H1 (cell line): ENCODE results near the gene POU6F2. TPM values are rescaled to one million over a fixed set of nuclear protein-coding genes. Genes with fewer than 3 reads are reported as not detected.

Experiments
- CTCF ChIA-PET: fragments of 300-600 bp; sonication (Branson Sonifier 250); formaldehyde crosslinking; loops from one replicate; lab custom pipeline; 2021; ENCODE audit not compliant: partially characterized antibody; lab: Charles Lee
- POLR2A ChIA-PET: fragments of 300-600 bp; sonication (Branson Sonifier 250); formaldehyde crosslinking; loops from one replicate; lab custom pipeline; 2021; ENCODE audit warnings: inconsistent platforms; ENCODE audit not compliant: partially characterized antibody; lab: Charles Lee
- DNase-seq, 2 experiments: peaks; one replicate each; pipeline versions ENCODE4 v3.0.0 to v3.0.0-alpha.2; 2010 to 2022; ENCODE audit warnings: low spot score in 2 of 2, low read depth in 1 of 2, mixed read lengths in 1 of 2
- FAIRE-seq: peaks from 2 replicates; lab custom pipeline; 2011; peaks lifted over from hg19 to GRCh38; lab: Jason Lieb, UNC
- H2AFZ ChIP-seq: 2 replicates; pipeline ENCODE4 v1.8.1; 2012; ENCODE audit warnings: low read length, inconsistent platforms
- H2AK5ac ChIP-seq: 2 replicates; pipeline ENCODE4 v1.6.1; 2013; ENCODE audit warnings: low read depth, low read length
- H2BK120ac ChIP-seq: replicated peaks from 2 replicates; pipeline ENCODE3; 2013; ENCODE audit warnings: low read depth, low read length, inconsistent platforms
- H2BK12ac ChIP-seq: 2 replicates; pipeline ENCODE4 v1.6.1; 2013; ENCODE audit warnings: low read depth, low read length
- H2BK15ac ChIP-seq: 2 replicates; pipeline ENCODE4 v1.6.1; 2013; ENCODE audit warnings: low read length
- H2BK20ac ChIP-seq: 2 replicates; pipeline ENCODE4 v1.6.1; 2013; ENCODE audit warnings: low read length
- H2BK5ac ChIP-seq: 2 replicates; pipeline ENCODE4 v1.6.1; 2013; ENCODE audit warnings: low read depth, low read length
- H3K14ac ChIP-seq: 2 replicates; pipeline ENCODE4 v1.6.1; 2013; ENCODE audit warnings: inconsistent platforms; ENCODE audit not compliant: insufficient read length
- H3K18ac ChIP-seq: 2 replicates; pipeline ENCODE4 v1.6.1; 2013; ENCODE audit warnings: low read length; ENCODE audit errors: extremely low read depth
- H3K23ac ChIP-seq: 2 replicates; pipeline ENCODE4 v1.6.1; 2013; ENCODE audit warnings: inconsistent platforms; ENCODE audit not compliant: insufficient read length
- H3K23me2 ChIP-seq: 2 replicates; pipeline ENCODE4 v1.6.1; 2013; ENCODE audit warnings: low read depth, low read length
- H3K27ac ChIP-seq: 2 replicates; pipeline ENCODE4 v1.6.1; 2011; ENCODE audit warnings: low read depth, low read length, inconsistent platforms
- H3K27me3 ChIP-seq, 4 experiments: replicated peaks in 1 of 4; 1 replicate in 1 of 4; 2 replicates in 3 of 4; pipeline versions ENCODE4 v1.6.1 to v1.8.1; 2011 to 2013; ENCODE audit warnings: low read length in 3 of 4, mild to moderate bottlenecking in 3 of 4, inconsistent platforms in 2 of 4, mixed read lengths in 2 of 4, moderate library complexity in 1 of 4; ENCODE audit not compliant: control insufficient read depth in 3 of 4, insufficient read depth in 3 of 4; ENCODE audit errors: extremely low read depth in 1 of 4
- H3K36me3 ChIP-seq, 4 experiments: 2 replicates each; pipeline versions ENCODE4 v1.6.1 to v1.8.1; 2011 to 2013; ENCODE audit warnings: mild to moderate bottlenecking in 4 of 4, low read length in 3 of 4, moderate library complexity in 2 of 4, control low read depth in 1 of 4, inconsistent platforms in 1 of 4; ENCODE audit not compliant: insufficient read depth in 4 of 4, control insufficient read depth in 2 of 4
- H3K4ac ChIP-seq: replicated peaks from 2 replicates; pipeline ENCODE3; 2013; ENCODE audit warnings: low read length, low read depth, mixed read lengths, inconsistent platforms; ENCODE audit not compliant: insufficient read length
- H3K4me1 ChIP-seq, 4 experiments: replicated peaks in 1 of 4; 1 replicate in 1 of 4; 2 replicates in 3 of 4; pipeline versions ENCODE4 v1.6.1 to v1.8.1; 2011 to 2013; ENCODE audit warnings: low read length in 3 of 4, inconsistent platforms in 2 of 4, mixed read lengths in 1 of 4; ENCODE audit not compliant: insufficient read depth in 4 of 4, control insufficient read depth in 3 of 4
- H3K4me2 ChIP-seq, 2 experiments: 2 replicates each; pipeline versions ENCODE4 v1.6.1 to v1.8.1; 2011 to 2013; ENCODE audit warnings: low read depth in 2 of 2, low read length in 2 of 2, control low read depth in 1 of 2, inconsistent platforms in 1 of 2, mild to moderate bottlenecking in 1 of 2; ENCODE audit not compliant: insufficient read depth in 1 of 2
- H3K4me3 ChIP-seq, 4 experiments: fragments of 200-600, 300-600 bp in 1 of 4; sonication (generic), shearing (Covaris generic), sonication (Bioruptor Twin) in 1 of 4; 2 replicates each; pipeline versions ENCODE4 v1.5.1 to v1.8.1; 2011 to 2016; ENCODE audit warnings: low read length in 4 of 4, low read depth in 3 of 4, control low read depth in 2 of 4, inconsistent platforms in 2 of 4, mild to moderate bottlenecking in 2 of 4, mixed read lengths in 1 of 4, moderate library complexity in 1 of 4; ENCODE audit not compliant: insufficient read depth in 2 of 4; ENCODE audit errors: extremely low read depth in 1 of 4
- H3K56ac ChIP-seq: replicated peaks from 2 replicates; pipeline ENCODE3; 2013; ENCODE audit warnings: low read depth, mild to moderate bottlenecking, mixed read lengths, low read length, inconsistent platforms; ENCODE audit not compliant: insufficient read length
- H3K79me1 ChIP-seq: 2 replicates; pipeline ENCODE4 v1.6.1; 2013; ENCODE audit warnings: low read depth, low read length, control low read depth
- H3K79me2 ChIP-seq, 2 experiments: 2 replicates each; pipeline versions ENCODE4 v1.6.1 to v1.8.1; 2012 to 2013; ENCODE audit warnings: low read length in 2 of 2, mild to moderate bottlenecking in 2 of 2, inconsistent platforms in 1 of 2; ENCODE audit not compliant: insufficient read depth in 2 of 2, control insufficient read depth in 1 of 2
- H3K9ac ChIP-seq, 4 experiments: replicated peaks in 1 of 4; 1 replicate in 1 of 4; 2 replicates in 3 of 4; pipeline versions ENCODE4 v1.6.1 to v1.8.1; 2011 to 2013; ENCODE audit warnings: low read depth in 3 of 4, low read length in 3 of 4, control low read depth in 2 of 4, mild to moderate bottlenecking in 2 of 4, moderate library complexity in 2 of 4, inconsistent platforms in 1 of 4; ENCODE audit errors: extremely low read depth in 1 of 4
- H3K9me3 ChIP-seq, 2 experiments: 2 replicates each; pipeline versions ENCODE4 v1.6.1 to v1.8.1; 2012 to 2013; ENCODE audit warnings: mild to moderate bottlenecking in 2 of 2, moderate library complexity in 2 of 2, control low read depth in 1 of 2, inconsistent platforms in 1 of 2, low read depth in 1 of 2, low read length in 1 of 2, mixed read lengths in 1 of 2; ENCODE audit not compliant: insufficient read depth in 2 of 2
- H4K20me1 ChIP-seq, 2 experiments: replicated peaks in 1 of 2; 2 replicates each; pipeline versions ENCODE3 to v1.8.1; 2011 to 2013; ENCODE audit warnings: inconsistent platforms in 2 of 2, low read length in 2 of 2, mild to moderate bottlenecking in 1 of 2; ENCODE audit not compliant: insufficient read depth in 2 of 2, control insufficient read depth in 1 of 2
- H4K5ac ChIP-seq: 2 replicates; pipeline ENCODE4 v1.6.1; 2013; ENCODE audit warnings: low read length, low read depth, mixed read lengths, inconsistent platforms; ENCODE audit not compliant: insufficient read length
- H4K8ac ChIP-seq: 2 replicates; pipeline ENCODE4 v1.8.0; 2013; ENCODE audit warnings: mild to moderate bottlenecking, moderate library complexity, low read length, inconsistent platforms; ENCODE audit not compliant: insufficient read depth; ENCODE audit errors: extremely low read depth
- H4K91ac ChIP-seq: replicated peaks from 2 replicates; pipeline ENCODE3; 2013; ENCODE audit warnings: low read length, mixed read lengths, inconsistent platforms; ENCODE audit not compliant: insufficient read length
- ASH2L ChIP-seq: fragments of 200-600, 300-600 bp; sonication (generic); IDR thresholded peaks from one replicate; pipeline ENCODE4 v1.7.1; 2017; ENCODE audit warnings: low read length
- ATF2 ChIP-seq: IDR thresholded peaks from 2 replicates; pipeline ENCODE4 v1.6.1; 2012; ENCODE audit warnings: low read length, inconsistent platforms
- CHD1 ChIP-seq: IDR thresholded peaks from 2 replicates; pipeline ENCODE4 v1.6.1; 2012; ENCODE audit warnings: low read depth, low read length, improper control_type of control experiment
- E2F6 ChIP-seq: IDR thresholded peaks from 2 replicates; pipeline ENCODE4 v1.6.1; 2012; ENCODE audit warnings: inconsistent platforms
- SIN3A ChIP-seq, 2 experiments: IDR thresholded peaks in 1 of 2; conservative IDR thresholded peaks in 1 of 2; 2 replicates each; pipeline ENCODE4 v1.6.1; 2011 to 2012; ENCODE audit warnings: low read length in 2 of 2, improper control_type of control experiment in 1 of 2, low read depth in 1 of 2, mild to moderate bottlenecking in 1 of 2
- polyA plus RNA-seq, 7 experiments: library from polyadenylated mRNA; depleted of rRNA in 3 of 7; stranded (reverse) in 5 of 7; unstranded in 2 of 7; fragments of >200 nt in 5 of 7; fragments of 200-250 nt in 2 of 7; gene quantifications; 1 replicate in 5 of 7; 2 replicates in 1 of 7; 4 replicates in 1 of 7; pipeline versions ENCODE4 v1.2.1 to v1.2.3, GENCODE V29; 2011 to 2013; ENCODE audit warnings: missing spikeins in 2 of 7, mixed read lengths in 2 of 7
- total RNA-seq: library from RNA; stranded (reverse); fragmentation: NEBNext Ultra II Directional; extraction: Animal tissue kit (Norgen Biotek cat#: 25700); gene quantifications from 2 replicates; pipeline ENCODE4 v1.2.1, GENCODE V29; 2021

The POU6F2 gene
- total and polyA plus RNA-seq, 2 of the 8 experiments (the other 6 are each of a cell fraction or from before 2014, with no cell fraction given), result 1.1 to 2.0 TPM

GRCh38 chr7:39301543-39301942 lies 323.8 kb downstream of the POU6F2 start:
- Histone ChIP-seq H2BK15ac (no peak overlapping the region), H3K56ac (no peak overlapping the region), H3K36me3 (no peaks in the 10 kb centered on the region), H3K4me1 (no peaks in the 10 kb centered on the region), H3K23ac (no peak overlapping the region), H3K23me2 (no peaks in the 10 kb centered on the region), H4K8ac (no peak overlapping the region), H2BK120ac (no peak overlapping the region), H3K14ac (no peak overlapping the region), H2BK5ac (no peak overlapping the region), H4K91ac (no peak overlapping the region), H3K9me3 (no peaks in the 10 kb centered on the region), H4K20me1 (peaks cover 0 to 1% of the 10 kb centered on the region in 2 experiments), H3K27ac (no peak overlapping the region), H2BK20ac (no peak overlapping the region), H3K79me1 (no peaks in the 10 kb centered on the region), H3K4me3 (no peak overlapping the region), H3K4me2 (no peak overlapping the region), H2AK5ac (no peak overlapping the region), H2AFZ (no peak overlapping the region), H4K5ac (no peak overlapping the region), H3K18ac (no peak overlapping the region), H3K9ac (no peak overlapping the region), H3K4ac (no peak overlapping the region), H3K79me2 (no peaks in the 10 kb centered on the region), H2BK12ac (no peak overlapping the region), H3K27me3 (no peaks in the 10 kb centered on the region)
- ChIA-PET POLR2A (no interaction called here), CTCF (interaction anchor here (0.9 kb wide), 1 partner anchor 9 kb away, joined by 4 read pairs; no protein-coding TSS in a partner anchor)
- no peak for DNase-seq
- no peak for FAIRE-seq
- TF ChIP-seq CHD1 (no peak), ASH2L (no peak), SIN3A (conservative IDR thresholded peaks at IDR 0.05 in 1 of 2, IDR thresholded peaks at IDR 0.05 in 1 of 2; ENCODE audit: low read depth in 1 of 2, low read length in 2 of 2) (no peak), ATF2 (no peak), E2F6 (no peak)
